T follicular helper cell (primary cell): ENCODE measurements around the gene ZNF662.

Source experiments
- DNase-seq: peaks from one replicate; pipeline ENCODE4 v3.0.0-alpha.2; 2020; ENCODE audit warnings: low read depth

ZNF662 gene

GRCh38 chr3:42937334-42937733 is 31.4 kb downstream of the ZNF662 start:
- DNase-seq, result no peak

GRCh38 chr3:42942693-42943092 is 36.8 kb downstream of the ZNF662 start:
- no peak for DNase-seq

DNA sequence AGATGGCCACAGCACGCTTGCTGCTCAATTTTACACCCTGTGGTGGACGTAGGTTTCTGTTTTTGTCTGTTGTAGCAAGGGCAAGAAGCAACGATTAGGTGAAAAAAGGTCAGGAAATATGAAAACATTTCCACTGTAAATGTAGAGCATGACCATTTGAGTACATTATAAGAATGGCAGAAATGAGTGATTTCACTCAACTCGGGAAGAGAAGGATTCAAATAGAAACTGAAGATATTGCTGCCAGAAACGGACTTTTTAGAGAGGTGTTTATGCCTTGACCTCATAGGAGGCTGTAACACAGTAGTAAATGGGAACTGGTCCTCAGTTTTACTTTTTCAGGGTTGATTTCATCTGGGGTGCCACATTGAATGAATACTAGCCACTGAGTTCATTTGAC is 40.1 kb downstream of the ZNF662 start:
- DNase-seq, result no peak

GRCh38 chr3:42957573-42957972 is 51.6 kb downstream of the ZNF662 start:
- DNase-seq, result no peak

GRCh38 chr3:42960282-42960681 is 54.3 kb downstream of the ZNF662 start:
- DNase-seq, result no peak

- DNase-seq, result no peak
These were observed 54.8 kb downstream of the ZNF662 start for GRCh38 chr3:42960786-42961185.

- DNase-seq, result peak; percentile 10
These were observed 55.7 kb downstream of the ZNF662 start for GRCh38 chr3:42961633-42962032.

GRCh38 chr3:42963269-42963668 is 57.3 kb downstream of the ZNF662 start:
- no peak for DNase-seq

DNA sequence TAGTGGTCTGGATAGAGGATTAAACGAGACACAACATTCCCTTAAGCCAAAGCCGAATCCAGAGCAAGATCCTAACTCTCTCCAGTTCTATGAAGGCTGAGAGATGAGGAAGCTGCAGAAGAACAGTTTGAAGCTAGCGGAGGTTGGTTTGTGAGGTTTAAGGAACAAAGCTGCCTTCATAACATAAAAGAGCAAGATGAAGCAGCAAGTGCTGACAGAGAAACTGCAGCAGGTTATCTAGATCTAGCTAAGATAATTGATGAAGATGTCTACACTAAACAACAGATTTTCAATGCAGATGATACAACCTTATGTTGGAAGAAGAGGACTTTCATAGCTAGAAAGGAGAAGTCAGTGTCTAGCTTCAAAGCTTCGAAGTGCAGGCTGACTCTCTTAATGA is 58.3 kb downstream of the ZNF662 start:
- DNase-seq, result no peak
